ENCODE measurements around the gene SND1. TPM values are rescaled to one million over a fixed set of nuclear protein-coding genes. Genes with fewer than 3 reads are reported as not detected.

The SND1 gene
- total and polyA plus RNA-seq, 10 of the 15 experiments (the other 5 are each of a cell fraction or from before 2014, with no cell fraction given): 52.4 to 270 (median 146) TPM

GRCh38 chr7:128108641-128109423 is 456.8 kb downstream of the SND1 start (continued):
- TF ChIP-seq IRF3 (IDR thresholded peaks at IDR 0.05) (no peak), NFIC (IDR thresholded peaks at IDR 0.05; ENCODE audit: low read depth, low read length) (peak; percentile 94), ELK1 (IDR thresholded peaks at IDR 0.05; ENCODE audit: low read depth, low read length) (no peak), TBL1XR1 (IDR thresholded peaks at IDR 0.05; ENCODE audit: low read depth, low read length) (peak; percentile 62; the same call in 1 of the 2 replicates), NR2F1 (conservative IDR thresholded peaks at IDR 0.05) (peak; percentile 38; the same call in 1 of the 2 replicates), MEF2A (IDR thresholded peaks at IDR 0.05; ENCODE audit: insufficient read depth, low read depth, low read length) (peak; percentile 96), SUPT20H (IDR thresholded peaks at IDR 0.05; ENCODE audit: borderline replicate concordance, control insufficient read depth, low read depth, low read length) (no peak), STAT1 (conservative IDR thresholded peaks at IDR 0.05) (no peak), YY1 (IDR thresholded peaks at IDR 0.05; ENCODE audit: low read depth, low read length) (peak; percentile 46), NRF1 (conservative IDR thresholded peaks at IDR 0.05; ENCODE audit: low read depth, low read length) (0 out of 2 replicates have a peak, but pooled peaks have one; percentile 6), ATF7 (IDR thresholded peaks at IDR 0.05; ENCODE audit: low read depth) (peak; percentile 82), RAD21 (IDR thresholded peaks at IDR 0.05; ENCODE audit: insufficient read depth, low read depth, low read length) (no peak), CHD2 (IDR thresholded peaks at IDR 0.05; ENCODE audit: borderline replicate concordance, low read depth, low read length) (0 out of 2 replicates have a peak, but pooled peaks have one; percentile 24), CBFB (IDR thresholded peaks at IDR 0.05; ENCODE audit: low read depth) (peak; percentile 77; the same call in 1 of the 2 replicates), ZBTB11 (CRISPR knock-in tag; IDR thresholded peaks at IDR 0.05) (no peak), IRF5 (IDR thresholded peaks at IDR 0.05; ENCODE audit: borderline replicate concordance) (no peak), MTA3 (IDR thresholded peaks at IDR 0.05; ENCODE audit: borderline replicate concordance, low read length) (peak; percentile 97), TCF12 (IDR thresholded peaks at IDR 0.05; ENCODE audit: low read depth, low read length) (peak; percentile 44; the same call in 1 of the 2 replicates), WRNIP1 (IDR thresholded peaks at IDR 0.05; ENCODE audit: borderline replicate concordance, low read depth, low read length) (no peak), SRF (IDR thresholded peaks at IDR 0.05; ENCODE audit: low read depth in 2 of 2, low read length in 2 of 2) (no peak), ZNF384 (IDR thresholded peaks at IDR 0.05; ENCODE audit: borderline replicate concordance, low read depth, low read length) (no peak), IKZF2 (IDR thresholded peaks at IDR 0.05) (peak; percentile 73 to 86)

Measured in GM12878 (cell line).